Esophagus muscularis mucosa (tissue), 4 donors: ENCODE results near the gene FAM13A. TPM values are rescaled to one million over a fixed set of nuclear protein-coding genes. Genes with fewer than 3 reads are reported as not detected.

Source experiments
- DNase-seq: peaks from one replicate; pipeline ENCODE4 v3.0.0-alpha.2; 2017; ENCODE audit errors: extremely low spot score
- H3K27ac ChIP-seq, 4 donors: fragments of 200-600 bp; sonication (generic); replicated peaks in 1 of 4; 1 replicate in 3 of 4; 2 replicates in 1 of 4; pipeline ENCODE4 v1.5.1; 2016 to 2019; ENCODE audit warnings: mild to moderate bottlenecking in 1 of 4
- H3K27me3 ChIP-seq, 4 donors: fragments of 200-600 bp; sonication (generic); one replicate each; pipeline versions ENCODE4 v1.5.1 to v1.6.0; 2016 to 2019
- H3K36me3 ChIP-seq, 4 donors: fragments of 200-600 bp; sonication (generic); one replicate each; pipeline ENCODE4 v1.5.1; 2016 to 2019
- H3K4me1 ChIP-seq, 4 donors: fragments of 200-600 bp; sonication (generic); one replicate each; pipeline ENCODE4 v1.5.1; 2016 to 2019
- H3K4me3 ChIP-seq, 4 donors: fragments of 200-600 bp; sonication (generic); 1 replicate in 2 of 4; 2 replicates in 2 of 4; pipeline ENCODE4 v1.5.1; 2016 to 2019; ENCODE audit warnings: mild to moderate bottlenecking in 4 of 4, moderate library complexity in 1 of 4
- H3K9me3 ChIP-seq, 4 donors: fragments of 200-600 bp; sonication (generic); 1 replicate in 3 of 4; 2 replicates in 1 of 4; pipeline ENCODE4 v1.5.1; 2016 to 2019
- EP300 ChIP-seq: sonication (generic); formaldehyde crosslinking; IDR thresholded peaks from one replicate; pipeline ENCODE4 v1.6.1; 2017; ENCODE audit warnings: antibody characterized with exemption
- POLR2A ChIP-seq: fragments of 450-650 bp; IDR thresholded peaks from one replicate; pipeline ENCODE4 v1.6.1; 2017; ENCODE audit warnings: antibody characterized with exemption, moderate library complexity, mild to moderate bottlenecking, low read depth
- POLR2AphosphoS5 ChIP-seq, 2 donors: sonication (generic); formaldehyde crosslinking; IDR thresholded peaks; one replicate each; pipeline ENCODE4 v1.6.1; 2017; ENCODE audit warnings: antibody characterized with exemption in 2 of 2
- WGBS: methylation state at CpG from one replicate; pipeline ENCODE4 v1.1.5; 2018; 5-methylcytosine and 5-hydroxymethylcytosine counted together
- intact Hi-C: fragments of 100-400 bp; cut with DNase I; formaldehyde crosslinking; loops from one replicate; pipeline ENCODE4 v1.15.1; 2023
- total RNA-seq, 4 donors: library from RNA; depleted of rRNA; stranded (reverse); fragments of >200 nt; gene quantifications; one replicate each; pipeline versions ENCODE4 v1.1.0 to v1.2.1, GENCODE V29; 2016
- TF ChIP-seq, protein P1 (sequence below), 3 experiments: fragments of 200-600 bp in 2 of 3; fragments of 450-650 bp in 1 of 3; sonication (generic) in 2 of 3; IDR thresholded peaks; one replicate each; pipeline ENCODE4 v1.5.1; 2017 to 2019; ENCODE audit warnings: antibody characterized with exemption in 3 of 3, mild to moderate bottlenecking in 2 of 3, moderate library complexity in 1 of 3

Gene FAM13A
- total RNA-seq, 4 donors from 2014 or later = 22.4 to 27.2 (median 26.0) TPM

GRCh38 chr4:88725986-88726385, 331.0 kb downstream of the FAM13A start:
- H3K36me3 ChIP-seq = peaks cover 31 to 64% (median 51%) of the 10 kb centered on the region in 4 donors
- no peak for DNase-seq
- H3K27me3 ChIP-seq = no peaks in the 10 kb centered on the region
- intact Hi-C loops = no loop called here
- TF ChIP-seq EP300 = no peak
- TF ChIP-seq, protein P1, sequence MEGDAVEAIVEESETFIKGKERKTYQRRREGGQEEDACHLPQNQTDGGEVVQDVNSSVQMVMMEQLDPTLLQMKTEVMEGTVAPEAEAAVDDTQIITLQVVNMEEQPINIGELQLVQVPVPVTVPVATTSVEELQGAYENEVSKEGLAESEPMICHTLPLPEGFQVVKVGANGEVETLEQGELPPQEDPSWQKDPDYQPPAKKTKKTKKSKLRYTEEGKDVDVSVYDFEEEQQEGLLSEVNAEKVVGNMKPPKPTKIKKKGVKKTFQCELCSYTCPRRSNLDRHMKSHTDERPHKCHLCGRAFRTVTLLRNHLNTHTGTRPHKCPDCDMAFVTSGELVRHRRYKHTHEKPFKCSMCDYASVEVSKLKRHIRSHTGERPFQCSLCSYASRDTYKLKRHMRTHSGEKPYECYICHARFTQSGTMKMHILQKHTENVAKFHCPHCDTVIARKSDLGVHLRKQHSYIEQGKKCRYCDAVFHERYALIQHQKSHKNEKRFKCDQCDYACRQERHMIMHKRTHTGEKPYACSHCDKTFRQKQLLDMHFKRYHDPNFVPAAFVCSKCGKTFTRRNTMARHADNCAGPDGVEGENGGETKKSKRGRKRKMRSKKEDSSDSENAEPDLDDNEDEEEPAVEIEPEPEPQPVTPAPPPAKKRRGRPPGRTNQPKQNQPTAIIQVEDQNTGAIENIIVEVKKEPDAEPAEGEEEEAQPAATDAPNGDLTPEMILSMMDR (IDR thresholded peaks at IDR 0.05) = no peak
- no peak for TF ChIP-seq POLR2AphosphoS5 (IDR thresholded peaks at IDR 0.05)
- TF ChIP-seq POLR2A = no peak
- H3K9me3 ChIP-seq = no peaks in the 10 kb centered on the region
- H3K4me1 ChIP-seq = peaks cover 34 to 57% (median 43%) of the 10 kb centered on the region in 4 donors
- H3K4me3 ChIP-seq = no peak overlapping the region
- H3K27ac ChIP-seq = no peak overlapping the region
- WGBS = 73% methylated on average over 2 of the region's 2 CpGs

- TF ChIP-seq EP300 = no peak
- no peak for TF ChIP-seq POLR2A
- TF ChIP-seq, protein P1 (IDR thresholded peaks at IDR 0.05) = no peak
- no peak for TF ChIP-seq POLR2AphosphoS5 (IDR thresholded peaks at IDR 0.05)
- no peak for DNase-seq
- Histone ChIP-seq H3K4me3 (no peak overlapping the region), H3K9me3 (no peaks in the 10 kb centered on the region), H3K27me3 (no peaks in the 10 kb centered on the region), H3K36me3 (peaks cover 22 to 59% (median 43%) of the 10 kb centered on the region in 4 donors), H3K4me1 (peaks cover 38 to 65% (median 52%) of the 10 kb centered on the region in 4 donors), H3K27ac (peak overlapping the region in 1 of 4 donors; percentile 2)
- intact Hi-C loops = no loop called here
- WGBS = 92% methylated on average over 4 of the region's 4 CpGs
Measured at GRCh38 chr4:88725143-88725542, 331.8 kb downstream of the FAM13A start.

- Histone ChIP-seq H3K27me3 (no peaks in the 10 kb centered on the region), H3K4me1 (peaks cover 38 to 67% (median 53%) of the 10 kb centered on the region in 4 donors), H3K4me3 (no peak overlapping the region), H3K27ac (no peak overlapping the region), H3K9me3 (no peaks in the 10 kb centered on the region), H3K36me3 (peaks cover 22 to 52% (median 37%) of the 10 kb centered on the region in 4 donors)
- no peak for DNase-seq
- WGBS = 84% methylated on average over 2 of the region's 2 CpGs
- TF ChIP-seq EP300 (no peak), POLR2AphosphoS5 (IDR thresholded peaks at IDR 0.05) (no peak), POLR2A (no peak)
- TF ChIP-seq, protein P1 (IDR thresholded peaks at IDR 0.05) = no peak
- intact Hi-C loops = no loop called here
Measured at GRCh38 chr4:88724406-88724805, 332.6 kb downstream of the FAM13A start.

DNA sequence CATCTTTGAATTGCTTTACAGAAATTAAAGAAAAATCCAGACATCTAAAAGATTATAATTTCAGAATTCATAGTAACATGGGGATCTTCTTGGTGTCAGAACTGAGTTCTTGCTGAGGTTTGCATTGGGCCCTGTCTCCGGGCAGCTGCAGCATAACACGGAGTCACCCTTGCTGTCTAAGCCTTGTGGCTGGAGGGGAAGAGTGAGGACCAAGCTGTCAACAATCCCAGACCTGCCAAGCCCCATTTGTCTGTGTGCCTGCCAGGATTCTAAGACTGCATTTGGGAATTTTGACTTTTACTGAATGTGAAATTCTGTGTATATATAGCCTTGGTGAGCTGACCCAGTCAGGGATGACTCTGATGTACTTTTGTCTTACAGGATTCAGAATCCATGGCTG, 334.2 kb downstream of the FAM13A start:
- Histone ChIP-seq H3K9me3 (peaks cover 0 to 2% (median under 1%) of the 10 kb centered on the region in 4 donors), H3K4me3 (no peak overlapping the region), H3K36me3 (peaks cover 20 to 50% (median 32%) of the 10 kb centered on the region in 4 donors), H3K27me3 (no peaks in the 10 kb centered on the region), H3K27ac (peak overlapping the region in 3 of 4 donors; percentile 22 to 40 (median 23)), H3K4me1 (peaks cover 30 to 55% (median 44%) of the 10 kb centered on the region in 4 donors)
- TF ChIP-seq POLR2AphosphoS5 (IDR thresholded peaks at IDR 0.05) = peak in 1 of 2 donors; percentile 23
- TF ChIP-seq, protein P1 (IDR thresholded peaks at IDR 0.05) = no peak
- intact Hi-C loops = no loop called here
- no peak for DNase-seq
- WGBS = 95% methylated on average over 2 of the region's 2 CpGs

GRCh38 chr4:88722276-88722780, 334.7 kb downstream of the FAM13A start:
- Histone ChIP-seq H3K27me3 (no peaks in the 10 kb centered on the region), H3K27ac (peak overlapping the region in 1 of 4 donors; percentile 23), H3K9me3 (peaks cover 0 to 7% (median 5%) of the 10 kb centered on the region in 4 donors), H3K36me3 (peaks cover 20 to 50% (median 32%) of the 10 kb centered on the region in 4 donors), H3K4me1 (peaks cover 25 to 51% (median 42%) of the 10 kb centered on the region in 4 donors), H3K4me3 (no peak overlapping the region)
- 73% methylated on average over 10 of the region's 10 CpGs for WGBS
- intact Hi-C loops = no loop called here
- no peak for TF ChIP-seq POLR2AphosphoS5 (IDR thresholded peaks at IDR 0.05)
- TF ChIP-seq POLR2A = no peak
- DNase-seq = no peak
